ENCODE data around the gene OR8I2.
"Not testable (repeated sequence)": the region's sequence is repeated elsewhere in the genome, so short reads cannot be mapped to it uniquely, and the experiment has no call there.

OR8I2 gene

DNA sequence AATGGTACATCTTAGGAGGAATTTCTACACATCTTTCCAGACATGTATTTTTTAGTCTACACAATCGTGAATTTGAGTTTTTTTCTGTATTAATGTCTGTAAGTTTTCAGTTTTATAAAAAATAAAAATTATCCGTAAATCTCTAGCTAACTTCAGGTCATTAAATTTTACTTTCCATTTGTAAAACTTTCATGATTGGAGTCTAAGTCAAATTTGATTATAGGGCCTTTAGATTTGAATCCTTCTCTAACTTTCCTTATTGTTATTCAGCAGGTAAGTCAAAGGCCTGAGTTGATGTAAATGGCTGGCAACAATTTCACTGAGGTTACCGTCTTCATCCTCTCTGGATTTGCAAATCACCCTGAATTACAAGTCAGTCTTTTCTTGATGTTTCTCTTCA lies at the start of gene OR8I2:
Gene OR8I2, plus strand, starts transcription at position 301 of the 400 bp plus-strand sequence. Its CDS starts 0 bp downstream, at position 301.
- DNase-seq (ENCODE audit: low spot score) = no peak

DNA sequence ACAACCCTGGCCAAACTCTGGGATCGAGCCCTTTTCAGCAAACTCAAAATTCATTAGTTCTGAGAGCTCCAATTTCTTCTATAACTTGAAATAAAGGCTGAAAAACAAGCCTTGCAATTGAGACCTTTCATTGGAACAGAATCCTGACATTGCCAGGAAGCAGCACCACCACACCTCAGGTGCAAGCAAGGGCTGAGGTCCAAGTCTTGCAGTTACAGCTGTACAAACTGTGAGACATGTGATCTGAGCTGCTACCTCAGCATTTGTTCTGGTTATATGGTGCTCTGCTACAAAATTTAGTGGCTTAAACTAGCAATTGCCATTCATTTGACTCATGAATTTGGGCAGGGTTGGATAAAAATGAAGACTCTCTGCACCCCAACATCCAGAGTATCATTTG lies 47.6 kb upstream of the OR8I2 start:
- no peak for DNase-seq (ENCODE audit: low spot score)

DNA sequence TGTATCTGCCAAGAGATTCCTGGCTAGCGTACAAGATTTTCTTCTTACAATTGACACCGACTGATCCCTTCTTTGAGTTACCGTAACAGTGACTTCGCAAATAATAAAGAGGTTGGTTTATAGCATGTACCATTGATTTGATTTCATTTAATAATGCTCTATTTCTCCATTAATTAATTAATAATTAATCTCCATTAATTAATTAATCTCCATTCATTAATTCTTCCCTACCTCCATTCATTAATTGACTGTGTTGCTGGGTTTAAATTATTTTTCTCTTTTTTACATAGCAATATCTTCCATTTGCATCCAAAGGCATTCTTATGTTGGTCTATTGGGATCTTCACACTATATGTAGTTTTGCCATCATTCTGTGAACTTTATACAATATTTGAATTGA lies 44.6 kb upstream of the OR8I2 start:
- DNase-seq (ENCODE audit: low spot score) = no peak

DNA sequence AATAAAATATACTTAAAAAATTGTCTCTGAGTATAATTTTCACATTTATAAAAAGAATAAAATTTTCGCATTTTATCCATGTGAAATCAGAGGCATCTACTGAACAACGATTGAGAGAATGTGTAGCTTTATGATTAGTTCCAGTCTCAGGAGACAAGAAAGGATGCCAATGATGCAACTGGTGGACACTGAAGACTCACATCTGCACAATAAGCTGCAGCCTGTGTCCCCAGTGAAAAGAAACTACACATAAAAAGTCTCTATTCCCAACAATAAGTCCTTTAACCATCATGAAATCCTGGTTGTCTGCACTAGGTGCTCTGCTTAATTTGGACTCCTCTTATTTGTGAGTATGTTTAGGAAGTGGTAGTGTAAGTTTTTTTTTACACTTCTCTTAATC lies 43.6 kb upstream of the OR8I2 start:
- DNase-seq (ENCODE audit: low spot score) = no peak

DNA sequence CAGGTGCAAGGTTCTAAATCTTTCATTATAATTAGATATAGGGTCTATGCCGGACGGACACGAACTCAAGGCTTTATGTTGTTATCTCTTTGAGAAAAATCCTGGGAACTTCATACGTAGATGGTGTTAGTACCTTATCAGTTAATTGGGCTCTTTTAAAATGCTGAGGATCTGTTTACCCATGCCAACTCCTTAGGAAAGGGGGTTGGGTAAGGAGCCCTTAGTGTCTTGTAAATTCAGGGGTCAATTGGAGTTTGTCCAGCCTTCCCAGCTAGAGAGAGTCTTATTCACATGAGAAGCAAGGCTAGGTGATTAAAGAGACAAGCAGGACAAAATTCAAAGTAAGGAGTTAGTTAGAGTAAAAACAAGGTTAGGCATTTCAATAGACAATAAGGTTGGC lies 36.7 kb upstream of the OR8I2 start:
- not testable (repeated sequence) for DNase-seq (ENCODE audit: low spot score)

DNA sequence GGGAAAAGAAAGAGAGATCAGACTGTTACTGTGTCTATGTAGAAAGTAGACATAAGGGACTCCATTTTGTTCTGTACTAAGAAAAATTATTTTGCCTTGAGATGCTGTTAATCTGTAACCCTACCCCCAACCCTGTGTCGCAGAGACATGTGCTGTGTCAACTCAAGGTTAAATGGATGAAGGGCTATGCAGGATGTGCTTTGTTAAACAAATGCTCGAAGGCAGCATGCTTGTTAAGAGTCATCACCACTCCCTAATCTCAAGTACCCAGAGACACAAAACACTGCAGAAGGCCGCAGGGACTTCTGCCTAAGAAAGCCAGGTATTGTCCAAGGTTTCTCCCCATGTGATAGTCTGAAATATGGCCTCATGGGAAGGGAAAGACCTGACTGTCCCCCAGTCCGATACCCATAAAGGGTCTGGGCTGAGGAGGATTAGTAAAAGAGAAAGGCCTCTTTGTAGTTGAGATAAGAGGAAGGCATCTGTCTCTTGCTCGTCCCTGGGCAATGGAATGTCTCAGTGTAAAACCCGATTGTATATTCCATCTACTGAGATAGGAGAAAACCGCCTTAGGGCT lies 35.4 kb upstream of the OR8I2 start:
- not testable (repeated sequence) for DNase-seq (ENCODE audit: low spot score)

DNA sequence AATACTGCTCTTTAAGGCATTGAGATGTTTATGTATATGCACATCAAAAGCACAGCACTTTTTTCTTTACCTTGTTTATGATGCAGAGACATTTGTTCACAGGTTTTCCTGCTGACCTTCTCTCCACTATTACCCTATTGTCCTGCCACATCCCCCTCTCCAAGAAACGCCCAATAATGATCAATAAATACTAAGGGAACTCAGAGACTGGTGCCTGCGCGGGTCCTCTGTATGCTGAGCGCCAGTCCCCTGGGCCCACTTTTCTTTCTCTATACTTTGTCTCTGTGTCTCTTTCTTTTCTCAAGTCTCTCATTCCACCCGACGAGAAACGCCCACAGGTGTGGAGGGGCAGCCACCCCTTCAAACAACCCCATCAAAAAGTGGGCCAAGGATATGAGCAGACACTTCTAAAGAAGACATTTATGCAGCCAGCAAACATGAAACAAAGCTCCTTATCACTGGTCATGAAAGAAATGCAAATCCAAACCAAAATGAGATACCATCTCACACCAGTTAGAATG lies 34.8 kb upstream of the OR8I2 start:
- not testable (repeated sequence) for DNase-seq (ENCODE audit: low spot score)

DNA sequence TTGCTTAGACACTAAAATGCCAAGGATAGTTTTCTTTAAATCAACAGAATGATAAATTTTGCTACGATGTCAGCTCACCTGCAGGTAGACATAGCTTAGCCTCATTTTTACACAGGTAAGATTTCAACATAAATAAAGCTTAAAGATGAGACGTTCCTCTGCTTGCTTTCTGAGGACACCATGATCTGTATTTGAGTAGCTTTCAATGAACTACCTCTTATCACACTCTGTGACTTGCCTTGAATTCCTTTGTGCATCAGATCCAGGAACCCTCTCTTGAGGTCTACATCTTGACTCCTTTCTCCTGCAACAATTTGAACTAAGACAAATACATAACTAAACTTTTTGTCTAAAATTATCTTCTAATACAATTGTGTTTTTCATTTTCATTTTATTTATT lies 26.1 kb upstream of the OR8I2 start:
- no peak for DNase-seq (ENCODE audit: low spot score)

DNA sequence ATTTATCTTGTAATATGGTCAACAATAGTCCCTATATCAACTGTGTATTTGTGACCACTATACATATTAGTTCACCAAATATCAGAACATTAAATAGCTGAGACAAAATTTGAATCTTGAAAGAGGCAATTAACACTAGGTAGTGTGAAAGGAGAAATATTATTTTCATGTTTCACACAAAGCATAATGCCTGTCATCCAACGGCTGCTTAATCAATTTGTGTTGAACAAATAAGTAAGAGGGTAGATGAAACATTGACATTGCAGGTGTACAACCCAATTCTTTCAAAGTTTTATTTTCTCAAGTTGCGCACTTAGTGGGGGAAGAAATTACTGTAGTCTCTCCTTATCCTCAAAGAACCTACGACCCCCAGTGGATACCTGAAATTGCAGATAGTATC lies 3.4 kb upstream of the OR8I2 start:
- DNase-seq (ENCODE audit: low spot score) = no peak

DNA sequence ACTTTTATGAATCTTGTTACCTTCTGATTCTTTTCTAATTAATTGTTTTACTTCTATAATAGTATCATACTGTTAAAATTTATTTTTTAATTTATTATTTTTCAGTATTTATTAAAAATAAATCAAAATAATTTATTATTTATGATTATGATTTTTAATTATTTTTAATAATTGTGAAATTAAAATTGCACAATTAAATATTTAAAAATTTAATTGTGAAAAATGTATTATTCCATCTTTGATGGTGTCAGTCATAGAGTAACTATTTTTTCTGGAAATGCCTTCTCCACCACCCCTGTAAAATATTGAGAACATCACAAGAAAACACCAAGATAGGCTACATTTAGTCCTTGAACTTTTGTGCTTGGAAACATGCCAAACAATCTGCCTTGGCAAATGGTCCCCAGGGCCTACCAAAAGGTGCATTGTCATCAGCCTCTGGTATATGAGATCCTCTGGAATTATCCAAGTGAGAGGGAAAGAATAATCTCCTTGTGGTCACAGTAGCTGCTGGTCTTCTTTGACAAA lies 10.2 kb downstream of the OR8I2 start, which contains the start of gene OR8H2:
Gene OR8H2, plus strand, starts transcription at position 478 of the 528 bp plus-strand sequence. CDS start 1,356 bp downstream, outside the sequence.
- DNase-seq (ENCODE audit: low spot score) = no peak

DNA sequence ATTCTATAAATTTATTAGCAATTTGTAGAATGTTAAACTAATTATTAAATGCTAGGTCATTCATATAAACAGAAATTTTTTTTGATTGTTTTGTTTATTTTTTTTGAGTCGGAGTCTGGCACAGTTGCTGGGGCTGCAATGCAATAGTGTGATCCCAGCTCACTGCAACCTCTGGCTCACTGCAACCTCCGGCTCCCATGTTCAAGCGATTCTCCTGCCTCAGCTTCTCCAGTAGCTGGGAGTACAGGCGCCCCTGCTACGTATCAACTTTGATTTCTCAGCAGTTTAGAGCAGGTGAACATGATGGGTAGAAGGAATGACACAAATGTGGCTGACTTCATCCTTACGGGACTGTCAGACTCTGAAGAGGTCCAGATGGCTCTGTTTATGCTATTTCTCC lies 29.0 kb downstream of the OR8I2 start, which contains the start of gene OR8H3:
Gene OR8H3, plus strand, starts transcription at position 301 of the 400 bp plus-strand sequence. Its CDS starts 0 bp downstream, at position 301.
- DNase-seq (ENCODE audit: low spot score) = no peak

DNA sequence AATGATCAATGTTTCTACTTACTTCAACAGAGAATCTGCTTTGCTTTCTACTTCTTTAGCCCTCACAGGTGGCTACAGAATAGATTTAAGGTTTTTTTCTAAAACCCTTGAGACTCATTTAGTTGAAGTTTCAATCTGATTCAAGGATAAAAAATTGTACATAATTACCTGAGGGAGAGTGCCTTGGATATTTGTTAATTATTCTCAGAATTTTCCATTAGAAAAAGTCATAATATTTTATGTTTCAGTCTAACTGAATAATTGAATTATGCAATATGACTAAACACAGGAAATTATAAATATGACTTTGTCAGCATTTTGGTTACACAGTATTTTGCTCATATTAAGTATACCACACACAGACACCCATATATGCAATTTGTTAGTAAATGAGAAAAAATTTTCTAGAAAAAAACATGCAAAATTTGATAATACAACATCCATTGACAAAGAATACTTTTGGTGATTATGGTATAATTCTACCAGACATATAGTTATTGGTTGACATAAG lies 47.1 kb downstream of the OR8I2 start, which contains the start of gene OR8J3:
Gene OR8J3, minus strand, starts transcription at position 51 of the 511 bp plus-strand sequence. CDS start 2,483 bp downstream, outside the sequence.
- no peak for DNase-seq (ENCODE audit: low spot score)

DNA sequence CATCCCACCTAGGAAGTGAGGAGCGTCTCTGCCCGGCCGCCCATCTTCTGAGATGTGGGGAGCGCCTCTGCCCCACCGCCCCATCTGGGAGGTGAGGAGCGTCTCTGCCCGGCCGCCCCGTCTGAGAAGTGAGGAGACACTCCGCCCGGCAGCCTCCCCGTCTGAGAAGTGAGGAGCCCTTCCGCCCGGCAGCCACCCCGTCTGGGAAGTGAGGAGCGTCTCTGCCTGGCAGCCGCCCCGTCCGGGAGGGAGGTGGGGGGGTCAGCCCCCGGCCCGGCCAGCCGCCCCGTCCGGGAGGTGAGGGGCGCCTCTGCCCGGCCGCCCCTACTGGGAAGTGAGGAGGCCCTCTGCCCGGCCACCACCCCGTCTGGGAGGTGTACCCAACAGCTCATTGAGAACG lies 50.6 kb downstream of the OR8I2 start:
- not testable (repeated sequence) for DNase-seq (ENCODE audit: low spot score)

All from Ammon's horn (tissue), 1 donor.